Subcutaneous adipose tissue (tissue), 4 donors: ENCODE measurements around the gene GSDMA. TPM values are rescaled to one million over a fixed set of nuclear protein-coding genes. Genes with fewer than 3 reads are reported as not detected.

Experiments
- total RNA-seq, 4 donors: library from RNA; depleted of rRNA; stranded (reverse); fragments of >200 nt; gene quantifications; one replicate each; pipeline ENCODE4 v1.1.0, GENCODE V29; 2016
- TF ChIP-seq, protein P1 (sequence below): fragments of 450-650 bp; IDR thresholded peaks from one replicate; pipeline ENCODE4 v1.5.1; 2016; ENCODE audit warnings: low read depth, mild to moderate bottlenecking, control low read depth, antibody characterized with exemption, moderate library complexity

The GSDMA gene, protein sequence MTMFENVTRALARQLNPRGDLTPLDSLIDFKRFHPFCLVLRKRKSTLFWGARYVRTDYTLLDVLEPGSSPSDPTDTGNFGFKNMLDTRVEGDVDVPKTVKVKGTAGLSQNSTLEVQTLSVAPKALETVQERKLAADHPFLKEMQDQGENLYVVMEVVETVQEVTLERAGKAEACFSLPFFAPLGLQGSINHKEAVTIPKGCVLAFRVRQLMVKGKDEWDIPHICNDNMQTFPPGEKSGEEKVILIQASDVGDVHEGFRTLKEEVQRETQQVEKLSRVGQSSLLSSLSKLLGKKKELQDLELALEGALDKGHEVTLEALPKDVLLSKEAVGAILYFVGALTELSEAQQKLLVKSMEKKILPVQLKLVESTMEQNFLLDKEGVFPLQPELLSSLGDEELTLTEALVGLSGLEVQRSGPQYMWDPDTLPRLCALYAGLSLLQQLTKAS
- total RNA-seq, result 1 to 10 TPM in 3 of 4 donors, not detected in 1; 1.3 to 9.0 (median 7.1) TPM

DNA sequence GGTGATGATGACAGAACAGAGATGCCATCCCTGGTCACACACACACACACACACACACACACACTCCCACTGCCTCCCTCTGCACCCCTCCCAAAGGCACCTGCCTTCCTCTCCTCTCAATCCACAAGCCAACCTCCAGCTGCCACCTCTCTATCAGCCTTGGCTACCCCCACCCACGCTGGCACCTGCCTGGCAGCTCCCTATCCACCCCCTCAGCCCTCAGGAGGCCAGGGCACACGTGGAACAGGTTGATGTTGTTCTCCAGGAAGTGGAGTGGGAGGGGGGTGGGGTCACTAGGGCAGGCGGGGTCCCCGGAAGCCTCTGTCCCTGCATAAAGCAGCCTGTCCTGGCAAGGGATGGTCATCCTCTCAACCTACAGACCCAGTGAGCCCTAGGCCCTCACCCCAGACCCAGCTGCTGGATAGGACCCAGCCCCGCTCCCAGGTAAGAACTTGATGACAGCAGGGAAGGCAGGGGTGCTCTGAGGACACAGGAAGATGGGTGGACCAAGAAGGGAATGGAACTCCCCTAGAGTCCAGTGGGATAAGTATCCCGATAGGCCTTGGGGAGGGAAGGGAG lies at the start of gene GSDMA:
TSS of gene GSDMA (plus strand) at position 363 of the 579 bp plus-strand sequence. CDS start 2,684 bp downstream, outside the sequence.
- TF ChIP-seq, protein P1, sequence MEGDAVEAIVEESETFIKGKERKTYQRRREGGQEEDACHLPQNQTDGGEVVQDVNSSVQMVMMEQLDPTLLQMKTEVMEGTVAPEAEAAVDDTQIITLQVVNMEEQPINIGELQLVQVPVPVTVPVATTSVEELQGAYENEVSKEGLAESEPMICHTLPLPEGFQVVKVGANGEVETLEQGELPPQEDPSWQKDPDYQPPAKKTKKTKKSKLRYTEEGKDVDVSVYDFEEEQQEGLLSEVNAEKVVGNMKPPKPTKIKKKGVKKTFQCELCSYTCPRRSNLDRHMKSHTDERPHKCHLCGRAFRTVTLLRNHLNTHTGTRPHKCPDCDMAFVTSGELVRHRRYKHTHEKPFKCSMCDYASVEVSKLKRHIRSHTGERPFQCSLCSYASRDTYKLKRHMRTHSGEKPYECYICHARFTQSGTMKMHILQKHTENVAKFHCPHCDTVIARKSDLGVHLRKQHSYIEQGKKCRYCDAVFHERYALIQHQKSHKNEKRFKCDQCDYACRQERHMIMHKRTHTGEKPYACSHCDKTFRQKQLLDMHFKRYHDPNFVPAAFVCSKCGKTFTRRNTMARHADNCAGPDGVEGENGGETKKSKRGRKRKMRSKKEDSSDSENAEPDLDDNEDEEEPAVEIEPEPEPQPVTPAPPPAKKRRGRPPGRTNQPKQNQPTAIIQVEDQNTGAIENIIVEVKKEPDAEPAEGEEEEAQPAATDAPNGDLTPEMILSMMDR, result no peak

DNA sequence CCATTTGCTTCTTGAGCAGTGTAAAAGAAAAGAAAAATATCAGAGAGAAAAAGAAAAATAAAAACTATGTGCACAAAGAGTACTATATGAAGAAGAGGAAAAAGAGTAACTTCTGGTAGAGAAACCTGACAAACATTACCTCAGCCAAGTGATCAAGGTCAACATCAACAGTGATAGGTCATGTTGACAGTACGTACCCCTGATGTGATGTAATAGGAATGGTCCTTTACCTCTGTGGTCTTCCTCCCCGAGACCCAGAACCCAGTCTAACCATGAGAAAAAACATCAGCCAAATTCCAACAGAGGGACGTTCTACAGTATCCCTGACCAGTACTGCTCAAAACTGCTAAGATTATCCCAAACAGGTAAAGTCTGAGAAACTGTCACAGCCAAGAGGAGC lies 48.8 kb upstream of the GSDMA start:
- TF ChIP-seq, protein P1, result no peak

DNA sequence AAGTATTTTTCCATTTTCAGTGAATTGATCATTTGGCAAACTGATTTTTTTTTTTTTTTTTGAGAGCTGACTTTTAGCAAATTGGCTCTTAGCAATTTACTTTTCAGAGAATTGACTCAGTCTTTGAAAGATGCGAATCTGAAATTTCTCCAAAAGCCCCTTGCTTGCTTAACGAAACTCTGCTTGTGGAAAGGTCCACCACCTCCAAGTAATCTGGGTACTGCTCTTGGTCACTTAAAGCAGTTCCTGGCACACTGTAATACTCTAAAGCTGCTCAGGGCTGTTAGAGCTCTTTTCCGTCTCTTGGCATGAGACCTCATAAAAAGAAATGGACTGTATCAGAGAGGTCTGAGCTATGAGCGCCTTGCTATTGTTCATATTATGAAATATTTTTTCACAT lies 47.2 kb upstream of the GSDMA start:
- TF ChIP-seq, protein P1, result no peak

DNA sequence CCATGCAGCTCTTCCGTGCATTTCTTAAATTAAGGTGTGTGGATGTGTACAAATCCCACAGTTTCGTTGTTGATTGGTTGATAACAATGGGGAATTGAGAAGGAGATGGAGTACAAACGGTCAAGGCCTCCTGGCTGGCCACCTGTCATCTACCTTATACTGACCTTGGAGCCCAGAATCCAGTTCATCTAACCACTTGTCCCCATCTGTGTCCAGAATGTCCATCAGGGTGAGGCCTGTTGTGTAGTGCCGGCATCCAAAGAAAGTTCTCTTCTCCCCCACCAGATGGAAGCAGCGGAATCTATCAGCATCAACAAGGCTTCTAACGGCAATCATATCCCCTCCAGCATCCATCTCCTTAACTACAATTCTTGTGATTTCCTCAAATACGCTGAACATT lies 45.9 kb upstream of the GSDMA start:
- TF ChIP-seq, protein P1, result no peak

DNA sequence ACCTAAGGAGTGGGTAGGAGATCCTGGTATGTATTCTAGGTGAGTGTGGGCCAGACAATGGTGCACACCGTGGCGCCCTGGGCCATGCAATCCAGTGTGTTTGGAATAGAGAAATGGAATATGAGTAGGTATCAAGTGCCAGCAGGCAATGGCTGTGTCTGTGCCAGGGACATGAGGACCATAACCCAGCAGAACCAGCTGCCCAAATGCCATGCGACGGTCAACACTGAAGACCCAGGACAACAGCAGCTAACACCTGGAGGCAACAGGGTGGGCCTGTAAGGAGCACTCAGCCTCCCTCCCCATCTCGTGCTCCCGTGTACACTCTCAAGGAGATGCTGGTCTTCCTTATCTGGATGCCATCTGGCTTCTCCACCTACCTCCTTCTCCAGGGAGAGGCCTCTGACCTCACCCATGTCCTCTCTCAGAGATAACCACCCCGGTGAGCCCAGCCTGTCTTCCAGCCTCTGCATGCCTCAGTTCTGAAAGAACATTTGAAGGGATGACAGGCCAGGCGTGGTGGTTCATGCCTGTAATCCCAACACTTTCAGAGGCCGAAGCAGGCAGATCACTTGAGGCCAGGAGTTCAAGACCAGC lies 43.6 kb upstream of the GSDMA start:
- TF ChIP-seq, protein P1, result no peak

DNA sequence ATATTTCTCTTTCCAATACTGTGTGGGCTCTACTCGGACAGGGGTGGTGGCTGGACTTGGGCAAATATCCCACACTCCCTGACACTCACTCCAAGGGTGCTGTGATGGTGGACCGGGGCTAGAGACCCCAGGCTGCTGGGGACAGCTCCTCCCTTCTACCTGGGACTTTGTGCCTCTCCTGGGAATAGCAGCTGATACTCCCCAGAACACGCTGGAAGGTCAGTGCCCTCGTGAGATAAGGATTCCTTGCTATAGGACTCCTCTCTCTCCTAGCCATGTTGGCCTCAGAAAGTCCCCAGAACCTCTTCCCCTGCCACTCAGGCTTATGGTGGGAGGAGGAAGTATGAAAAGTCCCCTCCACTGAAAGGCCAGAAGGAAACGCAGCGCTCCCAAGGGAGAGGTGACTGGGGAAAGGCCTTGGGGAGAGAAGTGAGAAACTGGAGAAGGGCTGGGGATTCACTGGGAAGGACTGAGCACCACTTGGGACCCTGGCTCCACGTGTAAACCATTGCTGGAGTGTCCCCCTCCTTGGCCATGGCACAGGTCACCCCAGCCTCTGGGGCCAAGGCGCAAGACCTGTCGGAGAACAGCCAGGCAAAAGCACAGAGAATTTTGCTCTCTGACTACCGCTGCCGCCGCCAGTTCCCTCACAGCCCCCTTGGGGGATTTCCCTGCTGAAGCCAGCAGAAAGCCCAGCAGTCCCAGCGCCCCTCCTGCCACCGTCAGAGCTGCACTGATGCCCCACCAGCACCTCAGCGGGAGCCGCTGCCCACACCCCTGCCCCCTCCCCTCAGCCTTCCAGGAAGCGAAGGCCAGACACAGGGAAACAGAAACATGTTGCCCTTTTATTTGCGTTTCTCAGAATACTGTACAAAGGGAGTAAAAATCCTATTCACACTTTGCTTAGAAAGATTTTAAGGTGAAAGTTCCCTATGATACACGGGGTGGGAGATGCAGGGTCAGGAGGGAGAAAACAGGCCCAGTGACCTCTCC lies 42.3 kb upstream of the GSDMA start:
- TF ChIP-seq, protein P1, result no peak
